PC-9 (cell line): ENCODE measurements around the gene LASP1.

Experiments used
- EZH2 ChIP-seq: fragments of 200-600 bp; sonication (generic); IDR thresholded peaks from 2 replicates; pipeline ENCODE4 v1.8.0; 2017; ENCODE audit warnings: antibody characterized with exemption, low read depth
- TF ChIP-seq, protein P1 (sequence below): fragments of 200-600 bp; sonication (generic); conservative IDR thresholded peaks from 2 replicates; pipeline ENCODE4 v1.6.1; 2017; ENCODE audit warnings: mixed run types, antibody characterized with exemption, mild to moderate bottlenecking, moderate library complexity

DNA sequence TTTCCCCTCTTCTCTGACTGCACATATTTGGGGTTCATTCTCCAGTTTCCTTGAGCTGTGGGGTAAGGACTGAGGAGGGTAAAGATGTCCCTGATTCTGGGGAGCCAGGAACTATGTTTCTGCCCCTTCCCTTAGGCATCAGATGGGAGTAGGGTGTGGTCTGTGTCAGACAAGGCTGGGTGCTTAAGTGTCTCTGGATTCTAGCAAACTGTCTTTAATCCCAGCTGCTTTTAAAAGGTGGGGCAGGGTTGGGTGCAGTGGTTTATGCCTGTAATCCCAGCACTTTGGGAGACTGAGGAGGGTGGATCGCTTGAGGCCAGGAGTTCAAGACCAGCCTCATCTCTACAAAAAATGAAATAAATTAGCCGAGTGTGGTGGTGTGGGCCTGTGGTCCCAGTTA, 13.0 kb downstream of the LASP1 start:
- TF ChIP-seq, protein P1, sequence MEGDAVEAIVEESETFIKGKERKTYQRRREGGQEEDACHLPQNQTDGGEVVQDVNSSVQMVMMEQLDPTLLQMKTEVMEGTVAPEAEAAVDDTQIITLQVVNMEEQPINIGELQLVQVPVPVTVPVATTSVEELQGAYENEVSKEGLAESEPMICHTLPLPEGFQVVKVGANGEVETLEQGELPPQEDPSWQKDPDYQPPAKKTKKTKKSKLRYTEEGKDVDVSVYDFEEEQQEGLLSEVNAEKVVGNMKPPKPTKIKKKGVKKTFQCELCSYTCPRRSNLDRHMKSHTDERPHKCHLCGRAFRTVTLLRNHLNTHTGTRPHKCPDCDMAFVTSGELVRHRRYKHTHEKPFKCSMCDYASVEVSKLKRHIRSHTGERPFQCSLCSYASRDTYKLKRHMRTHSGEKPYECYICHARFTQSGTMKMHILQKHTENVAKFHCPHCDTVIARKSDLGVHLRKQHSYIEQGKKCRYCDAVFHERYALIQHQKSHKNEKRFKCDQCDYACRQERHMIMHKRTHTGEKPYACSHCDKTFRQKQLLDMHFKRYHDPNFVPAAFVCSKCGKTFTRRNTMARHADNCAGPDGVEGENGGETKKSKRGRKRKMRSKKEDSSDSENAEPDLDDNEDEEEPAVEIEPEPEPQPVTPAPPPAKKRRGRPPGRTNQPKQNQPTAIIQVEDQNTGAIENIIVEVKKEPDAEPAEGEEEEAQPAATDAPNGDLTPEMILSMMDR = no peak
- no peak for TF ChIP-seq EZH2
